ENCODE results near the gene OR52A1. TPM values are rescaled to one million over a fixed set of nuclear protein-coding genes. Genes with fewer than 3 reads are reported as not detected.

The OR52A1 gene
- total RNA-seq, 1 experiment from 2014 or later = 0.42 TPM

- Mint-ChIP-seq H3K27ac (no peak overlapping the region), H3K9me3 (peaks cover 0 to 4% of the 10 kb centered on the region in 2 experiments; a peak in 2 of 5 replicates), H3K27me3 (ENCODE audit: low read depth) (no peaks in the 10 kb centered on the region), H3K36me3 (ENCODE audit: insufficient read depth in 1 of 3, low read depth in 3 of 3) (no peaks in the 10 kb centered on the region), H3K4me1 (peaks cover 0 to 3% of the 10 kb centered on the region in 2 experiments; a peak in 3 of 4 replicates), H3K4me3 (no peak overlapping the region)
- H4K91ac ChIP-seq (ENCODE audit: insufficient read length, low read depth, low read length) = no peak overlapping the region
- H3K4me2 ChIP-seq (ENCODE audit: insufficient read depth, insufficient read length, low read length) = no peak overlapping the region
- no peak overlapping the region for H2BK5ac ChIP-seq (ENCODE audit: insufficient read length, low read length)
- no peaks in the 10 kb centered on the region for H3K9me3 ChIP-seq (ENCODE audit: control insufficient read depth, low read depth, low read length)
- no peaks in the 10 kb centered on the region for H3K27me3 ChIP-seq (ENCODE audit: insufficient read depth, low read length)
- DNase-seq = no peak
- no peak overlapping the region for H3K56ac ChIP-seq (ENCODE audit: insufficient read length, low read depth, low read length)
- no peaks in the 10 kb centered on the region for H3K23me2 ChIP-seq (ENCODE audit: insufficient read length, low read depth, low read length, poor library complexity, severe bottlenecking)
- no peaks in the 10 kb centered on the region for H4K20me1 ChIP-seq (ENCODE audit: control insufficient read depth, insufficient read depth, insufficient read length)
- no peak overlapping the region for H2BK120ac ChIP-seq (ENCODE audit: low read depth, low read length, poor library complexity, severe bottlenecking)
- H3K4ac ChIP-seq (ENCODE audit: low read depth, low read length) = no peak overlapping the region
- H3K4me1 ChIP-seq (ENCODE audit: insufficient read depth, low read length) = no peaks in the 10 kb centered on the region
- H3K79me2 ChIP-seq (ENCODE audit: insufficient read depth, low read length) = no peaks in the 10 kb centered on the region
- TF ChIP-seq CTCF (conservative IDR thresholded peaks at IDR 0.05) = no peak
- no peak overlapping the region for H2BK20ac ChIP-seq (ENCODE audit: low read depth, low read length, poor library complexity, severe bottlenecking)
- H3K14ac ChIP-seq (ENCODE audit: insufficient read depth, low read length) = no peak overlapping the region
- H2AFZ ChIP-seq (ENCODE audit: low read length) = no peak overlapping the region
- H3K27ac ChIP-seq (ENCODE audit: insufficient read length, low read depth, low read length) = no peak overlapping the region
- no peak overlapping the region for H2BK12ac ChIP-seq (ENCODE audit: insufficient read length, low read depth, low read length)
- H4K8ac ChIP-seq (replicated peaks; ENCODE audit: insufficient read length, low read depth, low read length) = no peak overlapping the region
- no peak overlapping the region for H2BK15ac ChIP-seq (ENCODE audit: low read depth, low read length)
- H3K23ac ChIP-seq (ENCODE audit: insufficient read length, low read depth, low read length) = no peak overlapping the region
- H4K5ac ChIP-seq (ENCODE audit: insufficient read length, low read depth, low read length) = no peak overlapping the region
- H3K9ac ChIP-seq (ENCODE audit: extremely low read depth, insufficient read length, low read length) = no peak overlapping the region
- no peak overlapping the region for H3T11ph ChIP-seq (ENCODE audit: low read length)
- no peak overlapping the region for H2AK5ac ChIP-seq (ENCODE audit: insufficient read length, low read length)
- no peak overlapping the region for H3K18ac ChIP-seq (ENCODE audit: insufficient read length, low read depth, low read length)
- H3K79me1 ChIP-seq (ENCODE audit: insufficient read depth, low read depth, low read length, poor library complexity, severe bottlenecking) = no peaks in the 10 kb centered on the region
Observed at GRCh38 chr11:5198285-5198684, 43.7 kb upstream of the OR52A1 start.

All from H9 (cell line).